HepG2 (cell line): ENCODE results near the gene DDX4. TPM values are rescaled to one million over a fixed set of nuclear protein-coding genes. Genes with fewer than 3 reads are reported as not detected.

Experiments
- ATAC-seq: fragments of 200-7000 bp; cut with Tn5 transposase; 3 replicates; pipeline ENCODE4 v1.9.1; 2020; ENCODE audit warnings: mild to moderate bottlenecking, moderate library complexity
- BruUV-seq: library from RNA; stranded (reverse); fragments of 400-500 nt; replicated peaks from 2 replicates; lab custom pipeline; 2021; lab: Mats Ljungman, UMichigan
- CTCF ChIA-PET: fragments of 300-600 bp; formaldehyde crosslinking; extraction: SDS; loops from one replicate; lab custom pipeline; 2021; ENCODE audit warnings: low total read pairs, inconsistent platforms, low intra/inter-chr PET ratio; lab: Yijun Ruan, JAX
- POLR2A ChIA-PET: fragments of 350-600 bp; sonication (Branson Sonifier 250); formaldehyde crosslinking; loops from one replicate; lab custom pipeline; 2020; ENCODE audit warnings: antibody characterized with exemption, inconsistent platforms; lab: Yijun Ruan, JAX
- DNase-seq: peaks from one replicate; pipeline ENCODE4 v3.0.0-alpha.2; 2015; ENCODE audit warnings: low spot score
- FAIRE-seq: peaks from 3 replicates; lab custom pipeline; 2011; peaks lifted over from hg19 to GRCh38; lab: Jason Lieb, UNC
- H2AFZ ChIP-seq: one replicate; pipeline ENCODE4 v1.6.1; 2011; ENCODE audit warnings: low read length, inconsistent platforms
- H3K27ac ChIP-seq: fragments of 300-600 bp; 3 replicates; pipeline ENCODE4 v1.8.0; 2011; ENCODE audit warnings: mixed run types, mild to moderate bottlenecking, mixed read lengths, low read length, inconsistent platforms; ENCODE audit not compliant: insufficient read depth; ENCODE audit errors: extremely low read length
- H3K27me3 ChIP-seq, 2 experiments: fragments of 200-600 bp in 1 of 2; 2 replicates in 1 of 2; 3 replicates in 1 of 2; pipeline versions ENCODE4 v1.6.0 to v1.8.0; 2011; ENCODE audit warnings: low read length in 2 of 2, mild to moderate bottlenecking in 2 of 2, moderate library complexity in 2 of 2, inconsistent platforms in 1 of 2; ENCODE audit not compliant: insufficient read depth in 2 of 2, control insufficient read depth in 1 of 2
- H3K36me3 ChIP-seq, 2 experiments: fragments of 200-600 bp in 1 of 2; replicated peaks in 1 of 2; 2 replicates in 1 of 2; 3 replicates in 1 of 2; pipeline versions ENCODE4 v1.5.1 to v1.8.0; 2011; ENCODE audit warnings: low read length in 2 of 2, inconsistent platforms in 1 of 2; ENCODE audit not compliant: insufficient read depth in 2 of 2, control insufficient read depth in 1 of 2
- H3K4me1 ChIP-seq: 2 replicates; pipeline ENCODE4 v1.5.1; 2012; ENCODE audit warnings: low read length, inconsistent platforms; ENCODE audit not compliant: insufficient read depth
- H3K4me2 ChIP-seq: 2 replicates; pipeline ENCODE4 v1.6.0; 2011; ENCODE audit warnings: low read depth, low read length, inconsistent platforms
- H3K4me3 ChIP-seq, 3 experiments: fragments of 200-600 bp in 1 of 3; sonication (generic), shearing (Covaris generic) in 1 of 3; replicated peaks in 1 of 3; 2 replicates each; pipeline ENCODE4 v1.5.1; 2011 to 2016; ENCODE audit warnings: low read length in 3 of 3, inconsistent platforms in 2 of 3, low read depth in 2 of 3, mild to moderate bottlenecking in 2 of 3, control low read depth in 1 of 3, mixed read lengths in 1 of 3; ENCODE audit not compliant: insufficient read depth in 1 of 3
- H3K79me2 ChIP-seq: one replicate; pipeline ENCODE4 v1.6.1; 2011; ENCODE audit warnings: low read length, inconsistent platforms; ENCODE audit not compliant: insufficient read depth
- H3K9ac ChIP-seq: 2 replicates; pipeline ENCODE4 v1.6.0; 2011; ENCODE audit warnings: mild to moderate bottlenecking, low read depth, low read length, inconsistent platforms; ENCODE audit not compliant: insufficient read depth
- H3K9me3 ChIP-seq: 2 replicates; pipeline ENCODE4 v1.5.1; 2012; ENCODE audit warnings: mild to moderate bottlenecking, low read length
- H4K20me1 ChIP-seq: 2 replicates; pipeline ENCODE4 v1.6.0; 2011; ENCODE audit warnings: inconsistent platforms, mild to moderate bottlenecking, low read length, moderate library complexity; ENCODE audit not compliant: insufficient read depth
- FOSL2 ChIP-seq: sonication (generic); formaldehyde crosslinking; IDR thresholded peaks from 2 replicates; pipeline ENCODE4 v1.4.0; 2020; ENCODE audit warnings: missing genetic modification reagents
- KAT2B ChIP-seq: fragments of 150-350 bp; IDR thresholded peaks from 2 replicates; pipeline ENCODE4 v1.6.1; 2014; ENCODE audit warnings: low read depth, low read length, borderline replicate concordance
- MEF2D ChIP-seq: sonication (generic); formaldehyde crosslinking; IDR thresholded peaks from 2 replicates; pipeline ENCODE4 v1.5.1; 2020; ENCODE audit warnings: mild to moderate bottlenecking, missing genetic modification reagents
- PRPF4 ChIP-seq: fragments of 200-400 bp; formaldehyde crosslinking; IDR thresholded peaks from 2 replicates; pipeline ENCODE4 v1.6.1; 2016; ENCODE audit warnings: low read length, low read depth; ENCODE audit not compliant: poor library complexity, severe bottlenecking
- RNF2 ChIP-seq: fragments of 450-650 bp; conservative IDR thresholded peaks from 2 replicates; pipeline ENCODE4 v1.6.1; 2016; ENCODE audit warnings: low read depth
- SMAD3 ChIP-seq: sonication (generic); formaldehyde crosslinking; IDR thresholded peaks from 2 replicates; pipeline ENCODE4 v1.4.0; 2020; ENCODE audit warnings: missing genetic modification reagents
- ZNF883 ChIP-seq: sonication (generic); formaldehyde crosslinking; IDR thresholded peaks from 2 replicates; pipeline ENCODE4 v1.5.1; 2020; ENCODE audit warnings: mild to moderate bottlenecking, missing genetic modification reagents; ENCODE audit errors: not compliant biosample characterization
- WGBS: methylation state at CpG from one replicate; pipeline ENCODE4 v1.1.6; 2017; ENCODE audit warnings: low lambda C conversion rate; 5-methylcytosine and 5-hydroxymethylcytosine counted together
- in situ Hi-C: cut with HindIII; loops from 2 replicates; pipeline ENCODE4 v1.10.0; 2017; ENCODE audit warnings: low pct_unique_long_range_greater_than_20kb; ENCODE audit not compliant: extremely low pct_ligation_motif_present
- intact Hi-C: fragments of 100-400 bp; cut with micrococcal nuclease; formaldehyde crosslinking; loops from one replicate; pipeline ENCODE4 v1.10.0; 2022; ENCODE audit not compliant: unreplicated experiment
- polyA plus RNA-seq, 8 experiments: library from polyadenylated mRNA; depleted of rRNA in 3 of 8; stranded (reverse) in 7 of 8; unstranded in 1 of 8; fragments of >200 nt; fragmentation: Illumina TruSeq in 4 of 8; extraction: Trizol in 4 of 8; gene quantifications; 2 replicates each; pipeline versions ENCODE4 v1.2.1 to v1.2.3, GENCODE V29; 2011 to 2016; ENCODE audit warnings: low read depth in 4 of 8, missing spikeins in 1 of 8, mixed read lengths in 1 of 8; ENCODE audit not compliant: insufficient read depth in 1 of 8
- total RNA-seq, 5 experiments: library from RNA; depleted of rRNA; stranded (reverse); fragments of >200 nt; fragmentation: Illumina TruSeq; extraction: Trizol; gene quantifications; 2 replicates each; pipeline ENCODE4 v1.2.3, GENCODE V29; 2016; ENCODE audit warnings: low read depth in 1 of 5
- TF ChIP-seq, protein P1 (sequence below): IDR thresholded peaks from 2 replicates; pipeline ENCODE4 v1.6.1; 2016; ENCODE audit warnings: missing compliant biosample characterization, missing genetic modification reagents, borderline replicate concordance
- TF ChIP-seq, protein P2 (sequence below): sonication (generic); formaldehyde crosslinking; IDR thresholded peaks from 2 replicates; pipeline ENCODE4 v1.4.0; 2020; ENCODE audit warnings: low read depth, mild to moderate bottlenecking, missing genetic modification reagents
- TF ChIP-seq, protein P3 (sequence below): sonication (generic); formaldehyde crosslinking; IDR thresholded peaks from 2 replicates; pipeline ENCODE4 v1.4.0; 2020; ENCODE audit warnings: missing genetic modification reagents, borderline replicate concordance
- TF ChIP-seq, protein P4 (sequence below): sonication (generic); formaldehyde crosslinking; IDR thresholded peaks from 2 replicates; pipeline ENCODE4 v1.4.0; 2020; ENCODE audit warnings: missing genetic modification reagents, borderline replicate concordance

DDX4 gene
- total and polyA plus RNA-seq, 2 of the 13 experiments (the other 11 are each of a cell fraction or from before 2014, with no cell fraction given): 0.05 TPM; not detected in 1

- TF ChIP-seq MEF2D (CRISPR knock-in tag): no peak
- TF ChIP-seq PRPF4: no peak
- no peak for TF ChIP-seq FOSL2 (CRISPR knock-in tag)
- TF ChIP-seq, protein P1, sequence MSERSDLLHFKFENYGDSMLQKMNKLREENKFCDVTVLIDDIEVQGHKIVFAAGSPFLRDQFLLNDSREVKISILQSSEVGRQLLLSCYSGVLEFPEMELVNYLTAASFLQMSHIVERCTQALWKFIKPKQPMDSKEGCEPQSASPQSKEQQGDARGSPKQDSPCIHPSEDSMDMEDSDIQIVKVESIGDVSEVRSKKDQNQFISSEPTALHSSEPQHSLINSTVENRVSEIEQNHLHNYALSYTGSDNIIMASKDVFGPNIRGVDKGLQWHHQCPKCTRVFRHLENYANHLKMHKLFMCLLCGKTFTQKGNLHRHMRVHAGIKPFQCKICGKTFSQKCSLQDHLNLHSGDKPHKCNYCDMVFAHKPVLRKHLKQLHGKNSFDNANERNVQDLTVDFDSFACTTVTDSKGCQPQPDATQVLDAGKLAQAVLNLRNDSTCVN: 0 out of 2 replicates have a peak, but pooled peaks have one; percentile 21
- TF ChIP-seq KAT2B: no peak
- no peak for TF ChIP-seq ZNF883
Measured at GRCh38 chr5:55865831-55866230, 128.0 kb downstream of the DDX4 start (continued).

GRCh38 chr5:55866485-55866884, 128.6 kb downstream of the DDX4 start:
- H3K36me3 ChIP-seq: no peaks in the 10 kb centered on the region
- no peak for ATAC-seq
- no TSS peak for BruUV-seq
- no peak overlapping the region for H3K4me3 ChIP-seq
- no peaks in the 10 kb centered on the region for H3K79me2 ChIP-seq
- ChIA-PET POLR2A (no interaction called here), CTCF (no interaction called here)
- intact Hi-C loops (no loop called here), in situ Hi-C loops (no loop called here)
- no peaks in the 10 kb centered on the region for H3K9me3 ChIP-seq
- WGBS: 48% methylated on average over 3 of the region's 8 CpGs
- no peak for DNase-seq
- no peak overlapping the region for H3K9ac ChIP-seq
- H2AFZ ChIP-seq: no peak overlapping the region
- H3K27ac ChIP-seq: no peak overlapping the region
- H4K20me1 ChIP-seq: no peaks in the 10 kb centered on the region
- no peaks in the 10 kb centered on the region for H3K27me3 ChIP-seq
- no peak overlapping the region for H3K4me2 ChIP-seq
- peaks cover 56% of the 10 kb centered on the region for H3K4me1 ChIP-seq
- no peak for FAIRE-seq
- TF ChIP-seq SMAD3 (no peak), RNF2 (no peak)
- TF ChIP-seq, protein P2, sequence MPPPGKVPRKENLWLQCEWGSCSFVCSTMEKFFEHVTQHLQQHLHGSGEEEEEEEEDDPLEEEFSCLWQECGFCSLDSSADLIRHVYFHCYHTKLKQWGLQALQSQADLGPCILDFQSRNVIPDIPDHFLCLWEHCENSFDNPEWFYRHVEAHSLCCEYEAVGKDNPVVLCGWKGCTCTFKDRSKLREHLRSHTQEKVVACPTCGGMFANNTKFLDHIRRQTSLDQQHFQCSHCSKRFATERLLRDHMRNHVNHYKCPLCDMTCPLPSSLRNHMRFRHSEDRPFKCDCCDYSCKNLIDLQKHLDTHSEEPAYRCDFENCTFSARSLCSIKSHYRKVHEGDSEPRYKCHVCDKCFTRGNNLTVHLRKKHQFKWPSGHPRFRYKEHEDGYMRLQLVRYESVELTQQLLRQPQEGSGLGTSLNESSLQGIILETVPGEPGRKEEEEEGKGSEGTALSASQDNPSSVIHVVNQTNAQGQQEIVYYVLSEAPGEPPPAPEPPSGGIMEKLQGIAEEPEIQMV (CRISPR knock-in tag): no peak
- TF ChIP-seq, protein P3, sequence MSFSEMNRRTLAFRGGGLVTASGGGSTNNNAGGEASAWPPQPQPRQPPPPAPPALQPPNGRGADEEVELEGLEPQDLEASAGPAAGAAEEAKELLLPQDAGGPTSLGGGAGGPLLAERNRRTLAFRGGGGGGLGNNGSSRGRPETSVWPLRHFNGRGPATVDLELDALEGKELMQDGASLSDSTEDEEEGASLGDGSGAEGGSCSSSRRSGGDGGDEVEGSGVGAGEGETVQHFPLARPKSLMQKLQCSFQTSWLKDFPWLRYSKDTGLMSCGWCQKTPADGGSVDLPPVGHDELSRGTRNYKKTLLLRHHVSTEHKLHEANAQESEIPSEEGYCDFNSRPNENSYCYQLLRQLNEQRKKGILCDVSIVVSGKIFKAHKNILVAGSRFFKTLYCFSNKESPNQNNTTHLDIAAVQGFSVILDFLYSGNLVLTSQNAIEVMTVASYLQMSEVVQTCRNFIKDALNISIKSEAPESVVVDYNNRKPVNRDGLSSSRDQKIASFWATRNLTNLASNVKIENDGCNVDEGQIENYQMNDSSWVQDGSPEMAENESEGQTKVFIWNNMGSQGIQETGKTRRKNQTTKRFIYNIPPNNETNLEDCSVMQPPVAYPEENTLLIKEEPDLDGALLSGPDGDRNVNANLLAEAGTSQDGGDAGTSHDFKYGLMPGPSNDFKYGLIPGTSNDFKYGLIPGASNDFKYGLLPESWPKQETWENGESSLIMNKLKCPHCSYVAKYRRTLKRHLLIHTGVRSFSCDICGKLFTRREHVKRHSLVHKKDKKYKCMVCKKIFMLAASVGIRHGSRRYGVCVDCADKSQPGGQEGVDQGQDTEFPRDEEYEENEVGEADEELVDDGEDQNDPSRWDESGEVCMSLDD: no peak
- TF ChIP-seq, protein P4, sequence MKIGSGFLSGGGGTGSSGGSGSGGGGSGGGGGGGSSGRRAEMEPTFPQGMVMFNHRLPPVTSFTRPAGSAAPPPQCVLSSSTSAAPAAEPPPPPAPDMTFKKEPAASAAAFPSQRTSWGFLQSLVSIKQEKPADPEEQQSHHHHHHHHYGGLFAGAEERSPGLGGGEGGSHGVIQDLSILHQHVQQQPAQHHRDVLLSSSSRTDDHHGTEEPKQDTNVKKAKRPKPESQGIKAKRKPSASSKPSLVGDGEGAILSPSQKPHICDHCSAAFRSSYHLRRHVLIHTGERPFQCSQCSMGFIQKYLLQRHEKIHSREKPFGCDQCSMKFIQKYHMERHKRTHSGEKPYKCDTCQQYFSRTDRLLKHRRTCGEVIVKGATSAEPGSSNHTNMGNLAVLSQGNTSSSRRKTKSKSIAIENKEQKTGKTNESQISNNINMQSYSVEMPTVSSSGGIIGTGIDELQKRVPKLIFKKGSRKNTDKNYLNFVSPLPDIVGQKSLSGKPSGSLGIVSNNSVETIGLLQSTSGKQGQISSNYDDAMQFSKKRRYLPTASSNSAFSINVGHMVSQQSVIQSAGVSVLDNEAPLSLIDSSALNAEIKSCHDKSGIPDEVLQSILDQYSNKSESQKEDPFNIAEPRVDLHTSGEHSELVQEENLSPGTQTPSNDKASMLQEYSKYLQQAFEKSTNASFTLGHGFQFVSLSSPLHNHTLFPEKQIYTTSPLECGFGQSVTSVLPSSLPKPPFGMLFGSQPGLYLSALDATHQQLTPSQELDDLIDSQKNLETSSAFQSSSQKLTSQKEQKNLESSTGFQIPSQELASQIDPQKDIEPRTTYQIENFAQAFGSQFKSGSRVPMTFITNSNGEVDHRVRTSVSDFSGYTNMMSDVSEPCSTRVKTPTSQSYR: no peak
